C4-2B (cell line): ENCODE data around the gene TIGD3.
A peak's percentile ranks its signal among the peaks of the same experiment; 100 is the strongest.

Experiments
- H3K27ac ChIP-seq: fragments of 450-650 bp; 2 replicates; pipeline ENCODE4 v1.5.1; 2017
- CTCF ChIP-seq: fragments of 450-650 bp; conservative IDR thresholded peaks from 2 replicates; pipeline ENCODE4 v1.5.1; 2017; ENCODE audit warnings: mild to moderate bottlenecking
- ZFX ChIP-seq: fragments of 450-650 bp; IDR thresholded peaks from 2 replicates; pipeline ENCODE4 v1.6.1; 2017

Gene TIGD3

GRCh38 chr11:65357856-65358356, 3.4 kb downstream of the TIGD3 start:
- no peak overlapping the region for H3K27ac ChIP-seq
- TF ChIP-seq ZFX (no peak), CTCF (no peak)

GRCh38 chr11:65362320-65362931, 7.9 kb downstream of the TIGD3 start:
- TF ChIP-seq ZFX (no peak), CTCF (no peak)
- no peak overlapping the region for H3K27ac ChIP-seq

GRCh38 chr11:65362966-65363365, 8.4 kb downstream of the TIGD3 start:
- H3K27ac ChIP-seq: no peak overlapping the region
- no peak for TF ChIP-seq CTCF

- no peak overlapping the region for H3K27ac ChIP-seq
- TF ChIP-seq CTCF (no peak), ZFX (no peak)
Observed at GRCh38 chr11:65363770-65364169, 9.2 kb downstream of the TIGD3 start.

- TF ChIP-seq CTCF (peak; percentile 89), ZFX (no peak)
- no peak overlapping the region for H3K27ac ChIP-seq
Observed at GRCh38 chr11:65366340-65366773, 11.8 kb downstream of the TIGD3 start.

- TF ChIP-seq ZFX (no peak), CTCF (no peak)
- H3K27ac ChIP-seq: no peak overlapping the region
Observed at GRCh38 chr11:65370659-65371049, 16.1 kb downstream of the TIGD3 start.

GRCh38 chr11:65373839-65374580, 19.5 kb downstream of the TIGD3 start:
- TF ChIP-seq ZFX (no peak), CTCF (no peak)

More at GRCh38 chr11:65373839-65374580, 19.5 kb downstream of the TIGD3 start:
- H3K27ac ChIP-seq: no peak overlapping the region
